ENCODE data around the gene PSME2. TPM values are rescaled to one million over a fixed set of nuclear protein-coding genes. Genes with fewer than 3 reads are reported as not detected.

PSME2 gene
- total and polyA plus RNA-seq, 9 of the 15 experiments (the other 6 are each of a cell fraction or from before 2014, with no cell fraction given) = 111 to 579 (median 159) TPM

DNA sequence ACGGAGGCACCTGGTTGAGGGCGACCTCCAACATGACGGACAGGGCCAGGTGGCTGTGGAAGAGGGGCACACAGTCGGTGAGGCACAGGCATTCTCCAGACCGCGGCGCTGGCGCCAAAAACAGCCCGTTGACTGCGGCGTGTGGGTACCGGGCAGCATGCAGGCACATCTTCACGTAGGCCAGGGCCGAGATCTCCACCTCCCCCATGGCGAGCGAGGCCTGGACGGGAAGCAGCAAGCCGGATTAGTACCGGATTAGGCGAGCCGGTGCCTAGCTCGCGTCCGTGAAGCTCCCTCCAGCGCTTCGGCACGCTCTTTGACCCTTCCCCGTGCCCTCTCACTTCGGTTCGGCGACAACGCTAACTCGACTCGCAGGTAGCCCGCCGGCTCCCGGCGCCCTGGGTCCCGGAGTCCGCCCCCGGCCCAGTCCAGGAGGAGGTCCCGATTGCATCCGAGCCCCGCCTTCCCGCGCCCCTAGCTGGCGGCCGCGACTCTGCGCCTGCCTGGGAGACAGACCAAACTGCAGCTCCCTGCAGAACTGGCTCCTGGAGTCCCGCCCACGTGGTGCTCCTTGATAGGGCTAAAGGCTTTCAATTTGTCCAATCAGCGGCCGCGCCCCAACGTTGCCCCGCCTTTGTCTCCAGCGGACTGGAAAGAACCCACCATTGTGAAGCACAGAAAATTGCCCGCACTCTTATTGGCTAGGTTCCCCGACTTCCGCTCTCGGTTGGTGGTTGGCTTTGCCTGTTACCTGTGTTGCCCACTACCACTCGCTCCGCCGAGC, 5.1 kb downstream of the PSME2 start, which contains the start of gene EMC9 (continued):
- no peak for TF ChIP-seq MTF1 (CRISPR knock-in tag; IDR thresholded peaks at IDR 0.05; ENCODE audit: borderline replicate concordance)
- TF ChIP-seq KDM1A (IDR thresholded peaks at IDR 0.05) = peak; percentile 34 to 73; a peak in 2 of 4 replicates
- no peak for TF ChIP-seq HEY1 (CRISPR knock-in tag; IDR thresholded peaks at IDR 0.05; ENCODE audit: borderline replicate concordance)
- no peak for TF ChIP-seq RHOXF2B (CRISPR knock-in tag; conservative IDR thresholded peaks at IDR 0.05)
- TF ChIP-seq ZNF717 (CRISPR knock-in tag; IDR thresholded peaks at IDR 0.05) = no peak
- TF ChIP-seq SRSF1 (IDR thresholded peaks at IDR 0.05; ENCODE audit: low read depth, low read length) = no peak
- TF ChIP-seq MED1 (CRISPR knock-in tag; IDR thresholded peaks at IDR 0.05; ENCODE audit: borderline replicate concordance) = no peak
- TF ChIP-seq, protein P1, sequence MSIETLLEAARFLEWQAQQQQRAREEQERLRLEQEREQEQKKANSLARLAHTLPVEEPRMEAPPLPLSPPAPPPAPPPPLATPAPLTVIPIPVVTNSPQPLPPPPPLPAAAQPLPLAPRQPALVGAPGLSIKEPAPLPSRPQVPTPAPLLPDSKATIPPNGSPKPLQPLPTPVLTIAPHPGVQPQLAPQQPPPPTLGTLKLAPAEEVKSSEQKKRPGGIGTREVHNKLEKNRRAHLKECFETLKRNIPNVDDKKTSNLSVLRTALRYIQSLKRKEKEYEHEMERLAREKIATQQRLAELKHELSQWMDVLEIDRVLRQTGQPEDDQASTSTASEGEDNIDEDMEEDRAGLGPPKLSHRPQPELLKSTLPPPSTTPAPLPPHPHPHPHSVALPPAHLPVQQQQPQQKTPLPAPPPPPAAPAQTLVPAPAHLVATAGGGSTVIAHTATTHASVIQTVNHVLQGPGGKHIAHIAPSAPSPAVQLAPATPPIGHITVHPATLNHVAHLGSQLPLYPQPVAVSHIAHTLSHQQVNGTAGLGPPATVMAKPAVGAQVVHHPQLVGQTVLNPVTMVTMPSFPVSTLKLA (conservative IDR thresholded peaks at IDR 0.05) = peak; percentile 83 to 86
- TF ChIP-seq CBFA2T2 (conservative IDR thresholded peaks at IDR 0.05) = no peak
- TF ChIP-seq PHTF2 (CRISPR knock-in tag; IDR thresholded peaks at IDR 0.05) = no peak
- TF ChIP-seq RBM15 (IDR thresholded peaks at IDR 0.05; ENCODE audit: insufficient read depth, low read length) = no peak
- TF ChIP-seq FOXJ3 (CRISPR knock-in tag; IDR thresholded peaks at IDR 0.05) = no peak
- TF ChIP-seq SAFB2 (IDR thresholded peaks at IDR 0.05; ENCODE audit: borderline replicate concordance, low read depth, low read length, severe bottlenecking) = no peak
- TF ChIP-seq ILF3 (IDR thresholded peaks at IDR 0.05; ENCODE audit: borderline replicate concordance) = no peak
- TF ChIP-seq TRIM28 (IDR thresholded peaks at IDR 0.05) = no peak
- TF ChIP-seq FIP1L1 (IDR thresholded peaks at IDR 0.05; ENCODE audit: low read depth, low read length, poor library complexity, severe bottlenecking) = no peak
- TF ChIP-seq POLR2H (tag; IDR thresholded peaks at IDR 0.05; ENCODE audit: low read depth) = peak; percentile 58
- TF ChIP-seq, protein P2, sequence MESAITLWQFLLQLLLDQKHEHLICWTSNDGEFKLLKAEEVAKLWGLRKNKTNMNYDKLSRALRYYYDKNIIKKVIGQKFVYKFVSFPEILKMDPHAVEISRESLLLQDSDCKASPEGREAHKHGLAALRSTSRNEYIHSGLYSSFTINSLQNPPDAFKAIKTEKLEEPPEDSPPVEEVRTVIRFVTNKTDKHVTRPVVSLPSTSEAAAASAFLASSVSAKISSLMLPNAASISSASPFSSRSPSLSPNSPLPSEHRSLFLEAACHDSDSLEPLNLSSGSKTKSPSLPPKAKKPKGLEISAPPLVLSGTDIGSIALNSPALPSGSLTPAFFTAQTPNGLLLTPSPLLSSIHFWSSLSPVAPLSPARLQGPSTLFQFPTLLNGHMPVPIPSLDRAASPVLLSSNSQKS (CRISPR knock-in tag; IDR thresholded peaks at IDR 0.05) = no peak
- TF ChIP-seq, protein P3, sequence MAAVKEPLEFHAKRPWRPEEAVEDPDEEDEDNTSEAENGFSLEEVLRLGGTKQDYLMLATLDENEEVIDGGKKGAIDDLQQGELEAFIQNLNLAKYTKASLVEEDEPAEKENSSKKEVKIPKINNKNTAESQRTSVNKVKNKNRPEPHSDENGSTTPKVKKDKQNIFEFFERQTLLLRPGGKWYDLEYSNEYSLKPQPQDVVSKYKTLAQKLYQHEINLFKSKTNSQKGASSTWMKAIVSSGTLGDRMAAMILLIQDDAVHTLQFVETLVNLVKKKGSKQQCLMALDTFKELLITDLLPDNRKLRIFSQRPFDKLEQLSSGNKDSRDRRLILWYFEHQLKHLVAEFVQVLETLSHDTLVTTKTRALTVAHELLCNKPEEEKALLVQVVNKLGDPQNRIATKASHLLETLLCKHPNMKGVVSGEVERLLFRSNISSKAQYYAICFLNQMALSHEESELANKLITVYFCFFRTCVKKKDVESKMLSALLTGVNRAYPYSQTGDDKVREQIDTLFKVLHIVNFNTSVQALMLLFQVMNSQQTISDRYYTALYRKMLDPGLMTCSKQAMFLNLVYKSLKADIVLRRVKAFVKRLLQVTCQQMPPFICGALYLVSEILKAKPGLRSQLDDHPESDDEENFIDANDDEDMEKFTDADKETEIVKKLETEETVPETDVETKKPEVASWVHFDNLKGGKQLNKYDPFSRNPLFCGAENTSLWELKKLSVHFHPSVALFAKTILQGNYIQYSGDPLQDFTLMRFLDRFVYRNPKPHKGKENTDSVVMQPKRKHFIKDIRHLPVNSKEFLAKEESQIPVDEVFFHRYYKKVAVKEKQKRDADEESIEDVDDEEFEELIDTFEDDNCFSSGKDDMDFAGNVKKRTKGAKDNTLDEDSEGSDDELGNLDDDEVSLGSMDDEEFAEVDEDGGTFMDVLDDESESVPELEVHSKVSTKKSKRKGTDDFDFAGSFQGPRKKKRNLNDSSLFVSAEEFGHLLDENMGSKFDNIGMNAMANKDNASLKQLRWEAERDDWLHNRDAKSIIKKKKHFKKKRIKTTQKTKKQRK (IDR thresholded peaks at IDR 0.05; ENCODE audit: borderline replicate concordance, low read depth, low read length) = peak; percentile 54; the same call in 1 of the 2 replicates
- TF ChIP-seq RBM14 (IDR thresholded peaks at IDR 0.05; ENCODE audit: borderline replicate concordance, insufficient read depth, low read depth, low read length) = no peak

All from K562 (cell line).